ENCODE results near the gene NFKBIL1.

NFKBIL1 gene

DNA sequence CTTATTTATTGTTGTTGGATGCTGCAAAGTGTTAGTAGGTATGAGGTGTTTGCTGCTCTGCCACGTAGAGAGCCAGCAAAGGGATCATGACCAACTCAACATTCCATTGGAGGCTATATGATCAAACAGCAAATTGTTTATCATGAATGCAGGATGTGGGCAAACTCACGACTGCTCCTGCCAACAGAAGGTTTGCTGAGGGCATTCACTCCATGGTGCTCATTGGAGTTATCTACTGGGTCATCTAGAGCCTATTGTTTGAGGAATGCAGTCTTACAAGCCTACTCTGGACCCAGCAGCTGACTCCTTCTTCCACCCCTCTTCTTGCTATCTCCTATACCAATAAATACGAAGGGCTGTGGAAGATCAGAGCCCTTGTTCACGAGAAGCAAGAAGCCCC is 37.4 kb upstream of the NFKBIL1 start:
- Histone ChIP-seq H3K79me2 (ENCODE audit: insufficient read depth, low read length) (peaks cover 13% of the 10 kb centered on the region; the same call in 1 of the 2 replicates), H3K4me2 (ENCODE audit: low read depth, low read length, poor library complexity, severe bottlenecking) (no peak overlapping the region), H3K9ac (ENCODE audit: low read depth, low read length, poor library complexity, severe bottlenecking) (no peak overlapping the region), H4K20me1 (ENCODE audit: insufficient read depth, low read length, poor library complexity, severe bottlenecking) (no peaks in the 10 kb centered on the region), H3K4me3 (ENCODE audit: low read length, poor library complexity, severe bottlenecking) (no peak overlapping the region), H2AFZ (ENCODE audit: low read length) (no peak overlapping the region), H3K36me3 (ENCODE audit: insufficient read depth, low read length) (peaks cover 61% of the 10 kb centered on the region; the same call in 1 of the 2 replicates), H3F3A (ENCODE audit: low read depth) (no peaks in the 10 kb centered on the region), H3K9me3 (ENCODE audit: insufficient read depth, low read depth, low read length) (no peaks in the 10 kb centered on the region), H3K4me1 (ENCODE audit: insufficient read depth, low read length, poor library complexity, severe bottlenecking) (no peaks in the 10 kb centered on the region), H3K9me2 (replicated peaks; ENCODE audit: low read depth, low read length) (no peaks in the 10 kb centered on the region), H3K27me3 (ENCODE audit: insufficient read depth, low read length, poor library complexity, severe bottlenecking) (no peaks in the 10 kb centered on the region)
- no peak for TF ChIP-seq EZH2phosphoT487 (IDR thresholded peaks at IDR 0.05; ENCODE audit: borderline replicate concordance)
- TF ChIP-seq, protein P1, sequence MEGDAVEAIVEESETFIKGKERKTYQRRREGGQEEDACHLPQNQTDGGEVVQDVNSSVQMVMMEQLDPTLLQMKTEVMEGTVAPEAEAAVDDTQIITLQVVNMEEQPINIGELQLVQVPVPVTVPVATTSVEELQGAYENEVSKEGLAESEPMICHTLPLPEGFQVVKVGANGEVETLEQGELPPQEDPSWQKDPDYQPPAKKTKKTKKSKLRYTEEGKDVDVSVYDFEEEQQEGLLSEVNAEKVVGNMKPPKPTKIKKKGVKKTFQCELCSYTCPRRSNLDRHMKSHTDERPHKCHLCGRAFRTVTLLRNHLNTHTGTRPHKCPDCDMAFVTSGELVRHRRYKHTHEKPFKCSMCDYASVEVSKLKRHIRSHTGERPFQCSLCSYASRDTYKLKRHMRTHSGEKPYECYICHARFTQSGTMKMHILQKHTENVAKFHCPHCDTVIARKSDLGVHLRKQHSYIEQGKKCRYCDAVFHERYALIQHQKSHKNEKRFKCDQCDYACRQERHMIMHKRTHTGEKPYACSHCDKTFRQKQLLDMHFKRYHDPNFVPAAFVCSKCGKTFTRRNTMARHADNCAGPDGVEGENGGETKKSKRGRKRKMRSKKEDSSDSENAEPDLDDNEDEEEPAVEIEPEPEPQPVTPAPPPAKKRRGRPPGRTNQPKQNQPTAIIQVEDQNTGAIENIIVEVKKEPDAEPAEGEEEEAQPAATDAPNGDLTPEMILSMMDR (conservative IDR thresholded peaks at IDR 0.05; ENCODE audit: low read length): no peak

DNA sequence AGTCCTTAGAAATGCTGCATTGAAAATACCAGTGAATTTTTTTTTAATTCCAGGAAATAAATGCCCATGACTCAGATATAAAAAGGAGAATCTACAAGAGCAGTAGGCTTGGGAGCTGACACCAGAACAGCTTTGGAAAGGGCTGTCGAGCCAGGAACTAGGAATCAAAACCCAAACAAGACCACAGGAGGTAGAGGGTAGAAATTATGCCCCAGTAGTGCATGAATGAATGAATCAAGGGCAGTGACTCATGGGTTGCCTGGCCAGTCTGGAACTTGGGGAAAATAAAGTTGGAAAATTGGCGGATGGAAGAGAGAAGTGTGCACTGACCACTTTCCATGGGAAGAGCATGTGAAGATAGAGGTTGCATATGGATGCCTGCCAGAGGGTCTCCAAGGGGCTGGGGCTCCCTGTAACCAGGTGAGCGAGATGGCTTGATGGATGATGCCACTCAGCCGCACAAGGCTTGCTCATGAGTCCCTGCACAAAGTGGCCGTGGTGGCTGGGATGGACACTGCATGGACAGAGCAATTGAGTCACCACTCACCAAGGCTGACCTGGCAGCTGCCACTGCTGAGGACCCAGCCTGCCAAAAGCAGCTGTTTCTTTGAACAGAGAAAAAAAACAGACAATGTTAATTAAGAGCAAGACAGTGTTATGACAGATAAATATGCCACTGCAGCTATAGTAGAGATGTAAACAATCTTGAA is 33.8 kb upstream of the NFKBIL1 start:
- no peak overlapping the region for H3K4me2 ChIP-seq (ENCODE audit: low read depth, low read length, poor library complexity, severe bottlenecking)
- no peaks in the 10 kb centered on the region for H3K4me1 ChIP-seq (ENCODE audit: insufficient read depth, low read length, poor library complexity, severe bottlenecking)
- no peaks in the 10 kb centered on the region for H3K27me3 ChIP-seq (ENCODE audit: insufficient read depth, low read length, poor library complexity, severe bottlenecking)
- H3K9me3 ChIP-seq (ENCODE audit: insufficient read depth, low read depth, low read length): no peaks in the 10 kb centered on the region
- no peaks in the 10 kb centered on the region for H3K9me2 ChIP-seq (replicated peaks; ENCODE audit: low read depth, low read length)
- TF ChIP-seq, protein P1 (conservative IDR thresholded peaks at IDR 0.05; ENCODE audit: low read length): no peak
- TF ChIP-seq EZH2phosphoT487 (IDR thresholded peaks at IDR 0.05; ENCODE audit: borderline replicate concordance): no peak
- H3K4me3 ChIP-seq (ENCODE audit: low read length, poor library complexity, severe bottlenecking): no peak overlapping the region
- H4K20me1 ChIP-seq (ENCODE audit: insufficient read depth, low read length, poor library complexity, severe bottlenecking): no peaks in the 10 kb centered on the region
- H2AFZ ChIP-seq (ENCODE audit: low read length): no peak overlapping the region
- H3K9ac ChIP-seq (ENCODE audit: low read depth, low read length, poor library complexity, severe bottlenecking): no peak overlapping the region
- H3K36me3 ChIP-seq (ENCODE audit: insufficient read depth, low read length): peaks cover 28% of the 10 kb centered on the region; the same call in 1 of the 2 replicates
- H3F3A ChIP-seq (ENCODE audit: low read depth): no peaks in the 10 kb centered on the region
- no peaks in the 10 kb centered on the region for H3K79me2 ChIP-seq (ENCODE audit: insufficient read depth, low read length)

DNA sequence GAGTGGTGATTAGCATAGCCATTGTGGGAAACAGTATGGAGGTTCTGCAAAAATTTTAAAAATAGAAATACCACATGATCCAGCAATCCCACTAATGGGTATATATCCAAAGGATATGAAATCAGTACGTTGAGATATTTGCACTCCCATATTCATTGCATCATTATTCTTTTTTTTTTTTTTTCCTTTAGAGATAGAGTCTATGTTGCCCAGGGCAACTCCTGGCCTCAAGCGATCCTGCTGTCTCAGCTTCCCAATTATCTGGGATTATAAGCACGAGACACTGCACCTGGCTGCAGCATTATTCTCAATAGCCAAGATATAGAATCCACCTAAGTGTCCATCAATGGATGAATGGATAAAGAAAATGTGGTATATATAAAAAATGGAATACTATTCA is 25.6 kb upstream of the NFKBIL1 start:
- H3K36me3 ChIP-seq (ENCODE audit: insufficient read depth, low read length): no peaks in the 10 kb centered on the region
- no peaks in the 10 kb centered on the region for H3K9me3 ChIP-seq (ENCODE audit: insufficient read depth, low read depth, low read length)
- H3F3A ChIP-seq (ENCODE audit: low read depth): no peaks in the 10 kb centered on the region
- H3K27me3 ChIP-seq (ENCODE audit: insufficient read depth, low read length, poor library complexity, severe bottlenecking): no peaks in the 10 kb centered on the region
- no peaks in the 10 kb centered on the region for H3K4me1 ChIP-seq (ENCODE audit: insufficient read depth, low read length, poor library complexity, severe bottlenecking)
- H3K4me2 ChIP-seq (ENCODE audit: low read depth, low read length, poor library complexity, severe bottlenecking): no peak overlapping the region
- no peaks in the 10 kb centered on the region for H3K79me2 ChIP-seq (ENCODE audit: insufficient read depth, low read length)
- no peak for TF ChIP-seq EZH2phosphoT487 (IDR thresholded peaks at IDR 0.05; ENCODE audit: borderline replicate concordance)
- TF ChIP-seq, protein P1 (conservative IDR thresholded peaks at IDR 0.05; ENCODE audit: low read length): no peak
- no peak overlapping the region for H2AFZ ChIP-seq (ENCODE audit: low read length)
- no peaks in the 10 kb centered on the region for H3K9me2 ChIP-seq (replicated peaks; ENCODE audit: low read depth, low read length)
- H3K4me3 ChIP-seq (ENCODE audit: low read length, poor library complexity, severe bottlenecking): no peak overlapping the region
- no peak overlapping the region for H3K9ac ChIP-seq (ENCODE audit: low read depth, low read length, poor library complexity, severe bottlenecking)
- H4K20me1 ChIP-seq (ENCODE audit: insufficient read depth, low read length, poor library complexity, severe bottlenecking): no peaks in the 10 kb centered on the region
